Stimulated activated CD4-positive, alpha-beta T cell treated with anti-CD3 and anti-CD28 coated beads, TNF-alpha, amount 100 ng/mL, for 4 hours (primary cell): ENCODE measurements around the gene ERFE.
A peak's percentile ranks its signal among the peaks of the same experiment; 100 is the strongest.
"Not testable (repeated sequence)": the region's sequence is repeated elsewhere in the genome, so short reads cannot be mapped to it uniquely, and the experiment has no call there.

Experiments used
- DNase-seq, 3 experiments: peaks; one replicate each; pipeline ENCODE4 v3.0.0-alpha.2; 2020; ENCODE audit warnings: low read depth in 3 of 3

The ERFE gene

GRCh38 chr2:238158509-238159070 lies at the start of gene ERFE:
Gene ERFE, plus strand, starts transcription at chr2:238158970. Its CDS starts 38 bp downstream, at chr2:238159008.
- peak in 2 of 3 experiments; percentile 26 to 33 for DNase-seq

- DNase-seq: no peak
Measured at GRCh38 chr2:238113611-238114010, 45.2 kb upstream of the ERFE start.

DNA sequence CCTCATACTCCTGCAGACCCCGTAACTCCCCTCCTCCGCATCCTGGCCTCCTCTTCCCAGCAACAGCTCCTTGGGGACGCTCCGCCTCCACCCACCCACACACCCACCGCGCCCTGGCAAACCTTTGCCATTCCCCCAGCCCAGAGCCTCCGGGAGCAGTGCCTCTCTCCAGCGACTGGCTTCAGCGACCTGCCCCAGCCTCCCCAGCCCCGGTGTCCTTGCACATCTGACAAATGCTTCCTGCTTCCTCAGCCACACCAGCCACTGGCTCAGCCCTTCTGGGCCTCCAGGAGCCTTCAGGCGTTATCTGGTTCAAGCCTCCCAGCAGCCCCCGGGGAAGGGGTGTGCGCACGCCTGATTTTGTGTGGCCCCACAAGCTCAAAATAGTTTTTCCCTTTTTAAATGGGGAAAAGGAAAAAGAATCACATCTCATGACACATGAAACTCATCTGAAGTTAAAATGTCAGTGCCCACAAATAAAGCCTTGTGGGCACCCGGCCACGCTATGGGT lies 44.4 kb upstream of the ERFE start:
- DNase-seq: no peak

DNA sequence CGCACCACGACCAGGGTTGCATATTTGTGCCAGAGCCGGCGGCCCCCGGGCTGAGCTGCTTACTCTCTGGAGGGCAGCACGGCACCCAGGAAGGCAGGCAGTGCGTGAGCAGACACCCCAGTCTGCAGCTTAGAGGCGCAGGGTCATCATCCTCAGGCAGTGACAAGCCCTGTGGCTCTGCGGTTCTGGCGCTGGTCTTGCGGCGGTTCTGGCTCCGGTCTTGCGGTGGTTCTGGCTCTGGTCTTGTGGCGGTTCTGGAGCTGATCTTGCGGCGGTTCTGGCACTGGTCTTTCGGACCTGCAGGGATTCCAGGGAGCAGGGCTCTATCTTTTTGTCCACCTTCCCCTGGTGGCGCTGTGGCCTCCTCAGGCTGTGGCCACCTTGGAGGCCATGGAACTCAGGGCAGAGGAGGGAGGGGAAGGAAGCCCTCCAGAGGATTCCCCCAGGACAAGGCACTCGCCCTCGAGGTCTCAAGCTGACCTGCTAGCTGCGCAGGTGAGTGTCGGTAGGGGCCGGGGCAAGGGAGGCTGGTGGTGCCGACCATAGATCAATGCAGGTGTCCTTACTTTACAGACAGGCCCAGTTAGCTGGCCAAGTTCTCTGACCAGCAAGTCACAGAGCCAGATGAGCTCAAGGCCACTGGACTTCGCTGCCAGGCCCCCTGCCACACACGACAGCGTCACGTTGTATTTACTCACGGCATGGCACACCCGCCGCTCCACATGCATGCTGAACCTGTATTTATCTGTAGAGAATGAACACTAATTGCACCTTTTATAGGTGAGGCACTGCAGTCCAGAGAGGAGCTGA lies 43.7 kb upstream of the ERFE start:
- no peak for DNase-seq

GRCh38 chr2:238115709-238116108 lies 43.1 kb upstream of the ERFE start:
- DNase-seq: not testable (repeated sequence)

DNA sequence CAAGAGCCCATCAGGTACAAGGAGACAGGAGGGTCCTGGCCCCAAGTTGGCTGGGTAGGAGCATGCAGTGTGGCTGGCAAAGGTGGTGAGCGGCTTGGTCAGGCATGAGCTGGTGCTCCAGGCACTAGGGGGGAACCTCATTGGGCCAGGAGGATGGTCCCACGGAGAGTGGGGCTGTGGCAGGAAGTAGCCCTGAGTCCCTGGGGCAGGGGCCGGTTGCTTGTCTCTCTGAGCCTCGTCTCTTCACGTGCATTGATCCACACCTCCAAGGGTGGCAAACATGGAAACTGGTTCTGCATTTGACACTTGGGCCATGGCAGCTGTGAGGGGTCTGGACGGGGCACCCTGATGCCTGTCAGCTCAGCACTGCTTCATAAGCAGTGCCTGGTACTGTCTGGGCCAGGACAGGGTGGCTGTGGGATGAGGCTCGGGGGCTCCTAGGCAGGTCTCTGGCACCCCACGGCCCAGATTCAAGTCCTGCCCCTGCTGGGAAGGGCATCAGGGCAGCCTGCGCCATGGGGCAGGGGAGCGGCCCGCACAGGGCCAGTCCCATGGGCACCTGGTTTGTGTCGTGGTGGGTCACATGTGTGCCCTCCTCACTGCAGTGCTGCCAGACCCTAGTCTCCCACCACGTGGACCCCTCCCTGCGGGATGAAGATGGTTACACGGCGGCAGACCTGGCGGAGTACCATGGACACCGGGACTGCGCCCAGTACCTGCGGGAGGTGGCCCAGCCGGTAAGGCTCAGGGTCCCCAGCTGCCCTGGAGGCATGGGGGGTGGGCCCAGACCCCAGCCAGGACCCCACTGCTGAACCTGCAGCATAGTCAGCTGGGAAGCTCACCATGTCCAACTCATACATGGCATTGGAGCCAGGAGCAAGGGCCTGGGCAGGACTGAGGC lies 42.2 kb upstream of the ERFE start:
- DNase-seq: no peak

- DNase-seq: no peak
Measured at GRCh38 chr2:238117199-238118154, 41.3 kb upstream of the ERFE start.

DNA sequence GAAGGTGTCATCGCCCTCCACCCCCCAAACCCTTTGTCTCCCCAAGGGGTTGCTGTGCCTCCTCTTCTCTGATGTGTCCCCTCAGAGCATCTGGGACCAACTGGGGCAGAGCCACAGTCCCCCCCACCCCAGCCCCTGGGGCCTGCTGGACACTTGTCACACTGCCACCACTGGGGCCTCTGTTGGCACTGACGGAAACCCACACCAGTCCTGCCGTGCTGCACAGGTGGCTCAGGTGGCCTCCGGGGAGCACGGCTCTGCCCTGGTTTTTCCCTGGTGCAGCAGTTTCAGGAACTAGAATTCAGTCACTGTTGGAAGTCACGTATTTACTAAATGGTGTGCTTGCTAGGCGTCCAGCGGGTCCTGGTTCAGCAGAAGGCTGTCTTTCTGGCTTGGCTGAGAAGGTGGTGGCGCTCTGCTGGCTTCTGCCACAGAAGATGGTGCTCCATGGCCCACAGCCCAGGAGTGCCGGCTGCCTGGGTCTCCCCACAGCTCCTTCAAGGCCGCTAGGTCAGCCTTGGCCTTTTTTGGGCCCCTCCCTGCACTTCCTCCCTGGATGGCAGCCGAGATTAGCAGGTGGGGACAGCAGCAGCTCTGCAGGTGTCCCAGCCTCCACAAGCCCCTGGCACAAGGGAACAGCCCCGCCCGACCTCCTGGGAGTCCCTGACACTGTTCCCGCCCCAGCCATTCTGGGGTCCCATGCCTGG lies 38.9 kb upstream of the ERFE start:
- no peak for DNase-seq

DNA sequence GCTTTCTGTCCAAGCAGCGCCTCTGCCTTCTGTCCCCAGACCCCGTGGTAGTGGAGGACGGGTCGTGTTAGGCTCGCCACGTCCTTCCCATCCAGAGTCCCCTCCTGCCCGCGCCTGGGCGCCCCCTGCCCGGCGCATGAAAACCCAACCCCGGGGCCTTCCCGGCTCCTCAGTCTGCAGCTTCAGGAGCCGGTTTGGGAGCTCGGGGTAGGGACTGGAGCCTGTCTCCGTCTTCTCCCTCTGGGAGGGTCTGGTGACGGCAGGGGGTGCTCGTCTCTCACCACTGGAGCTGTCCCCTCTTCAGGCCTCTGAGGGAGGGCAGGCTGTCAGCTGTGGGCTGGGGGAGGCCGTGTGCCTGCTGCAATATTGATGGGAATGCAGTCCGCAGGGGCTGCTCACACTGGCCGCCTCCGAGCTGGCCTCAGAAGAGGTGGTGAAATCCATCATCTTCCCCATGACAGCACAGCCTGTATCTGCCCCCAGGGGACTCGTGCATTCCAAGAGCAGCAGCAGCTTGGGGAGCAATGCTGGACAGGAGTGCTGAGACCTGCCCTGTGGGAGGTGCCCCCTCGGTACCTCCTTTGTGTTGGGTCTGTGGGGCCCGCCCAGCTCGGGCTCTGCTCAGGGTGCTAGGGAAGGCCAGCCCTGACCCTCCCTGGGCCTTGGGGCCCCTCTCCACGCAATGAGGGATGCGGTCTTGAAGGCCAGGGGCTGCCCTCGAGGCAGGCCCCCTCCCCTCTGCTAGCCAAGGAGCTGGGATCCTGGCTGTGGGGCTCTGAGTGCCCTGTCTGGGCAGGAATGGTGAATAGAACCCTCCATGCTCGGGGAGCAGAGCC lies 38.1 kb upstream of the ERFE start:
- no peak for DNase-seq

GRCh38 chr2:238121511-238122286 lies 37.1 kb upstream of the ERFE start:
- no peak for DNase-seq

DNA sequence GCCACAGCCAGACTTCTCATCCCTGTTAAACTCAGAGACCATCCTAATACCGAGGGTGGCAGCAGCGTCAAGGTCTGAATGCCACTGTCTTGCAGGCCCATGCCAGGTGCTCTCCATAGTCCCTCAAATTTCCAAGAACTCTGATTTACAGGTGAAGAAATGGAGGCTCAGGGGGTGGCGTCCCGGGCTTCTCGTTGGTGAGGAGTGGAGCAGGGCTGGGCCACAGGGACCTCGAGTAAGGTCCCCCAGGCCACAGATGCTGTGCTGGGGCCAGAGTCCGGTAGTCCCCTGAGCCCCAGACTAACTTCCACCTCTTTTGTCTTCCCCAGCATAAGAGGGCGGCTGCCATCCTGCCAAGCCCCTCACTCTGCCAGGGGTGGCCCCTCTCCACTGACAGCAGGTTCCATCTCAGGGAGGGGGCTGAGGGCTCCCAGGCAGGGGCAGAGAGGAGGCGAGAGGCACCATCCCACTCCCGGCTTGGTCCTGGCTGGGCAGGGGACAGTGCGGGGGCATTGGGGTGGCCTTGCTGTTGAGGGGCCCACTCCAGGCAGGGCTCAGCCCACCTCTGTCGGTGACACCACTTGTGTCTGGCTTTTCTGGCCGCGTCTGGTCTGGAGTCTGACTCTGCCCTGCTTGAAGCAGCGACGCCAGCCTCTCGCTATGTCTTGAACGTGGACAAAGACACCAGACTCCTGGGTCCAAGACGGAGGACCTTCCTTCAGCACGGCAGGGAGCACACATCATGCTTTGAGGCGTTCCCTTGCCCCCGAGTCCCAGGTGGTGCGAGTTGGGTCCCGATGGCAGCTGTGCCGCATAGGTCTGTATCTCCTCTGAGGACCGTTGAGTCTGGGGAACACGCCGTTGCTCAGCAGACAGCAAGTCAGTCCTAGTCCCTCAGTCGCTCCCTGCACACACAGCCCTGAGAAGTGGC lies 36.2 kb upstream of the ERFE start:
- no peak for DNase-seq

GRCh38 chr2:238123218-238123971 lies 35.4 kb upstream of the ERFE start:
- DNase-seq: no peak

DNA sequence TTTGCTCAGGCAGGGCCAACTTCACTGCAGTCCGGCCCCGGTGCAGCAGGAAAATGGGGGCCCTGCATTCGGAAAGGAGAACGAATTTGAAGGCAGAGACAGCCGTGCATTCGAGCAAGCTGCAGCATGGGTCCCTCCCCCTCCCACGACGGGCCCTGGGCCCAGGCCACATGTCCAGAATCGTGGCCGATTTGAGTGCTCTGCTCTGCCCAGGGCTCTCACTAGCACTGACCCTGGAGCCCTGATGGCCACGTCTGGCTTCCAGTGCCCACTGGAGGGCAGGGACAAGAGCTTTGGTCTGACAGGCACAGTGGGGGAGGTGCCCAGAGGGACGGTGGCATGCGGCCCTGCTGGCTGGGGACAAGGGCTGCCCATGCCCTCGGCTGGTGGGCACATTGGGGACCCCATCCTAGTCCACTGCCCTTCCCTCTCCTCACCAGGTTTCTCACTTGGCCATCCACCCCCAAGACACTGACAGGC lies 34.7 kb upstream of the ERFE start:
- no peak for DNase-seq

- DNase-seq: no peak
Measured at GRCh38 chr2:238124488-238125126, 34.2 kb upstream of the ERFE start.

- no peak for DNase-seq
Measured at GRCh38 chr2:238125127-238125885, 33.5 kb upstream of the ERFE start.
